Non-pigmented ciliary epithelial cell (primary cell): Measurements from ENCODE around the gene NAAA.
"Not testable (repeated sequence)": the region's sequence is repeated elsewhere in the genome, so short reads cannot be mapped to it uniquely, and the experiment has no call there.

Source experiments
- DNase-seq: peaks from one replicate; pipeline ENCODE4 v3.0.0-alpha.2; 2010; ENCODE audit warnings: low read depth

NAAA gene

GRCh38 chr4:75919920-75920319 lies 20.9 kb downstream of the NAAA start:
- no peak for DNase-seq

- no peak for DNase-seq
These were observed 24.6 kb downstream of the NAAA start for GRCh38 chr4:75916091-75916661.

GRCh38 chr4:75912968-75913367 lies 27.8 kb downstream of the NAAA start:
- no peak for DNase-seq

GRCh38 chr4:75910831-75911230 lies 30.0 kb downstream of the NAAA start:
- DNase-seq, result not testable (repeated sequence)

GRCh38 chr4:75909405-75909804 lies 31.4 kb downstream of the NAAA start:
- DNase-seq, result no peak

GRCh38 chr4:75908555-75908954 lies 32.3 kb downstream of the NAAA start:
- DNase-seq, result no peak

GRCh38 chr4:75907966-75908365 lies 32.8 kb downstream of the NAAA start:
- no peak for DNase-seq

GRCh38 chr4:75904076-75904475 lies 36.7 kb downstream of the NAAA start:
- DNase-seq, result no peak

GRCh38 chr4:75902352-75902751 lies 38.5 kb downstream of the NAAA start, which contains the start of gene PPEF2:
Gene PPEF2 (minus strand): TSS chr4:75902452. CDS start chr4:75896325, 6,127 bp downstream.
- no peak for DNase-seq

GRCh38 chr4:75898536-75898935 lies 42.3 kb downstream of the NAAA start:
- no peak for DNase-seq

- DNase-seq, result no peak
These were observed 45.0 kb downstream of the NAAA start for GRCh38 chr4:75895744-75896314.

- DNase-seq, result no peak
These were observed 48.3 kb downstream of the NAAA start for GRCh38 chr4:75892508-75892907.

GRCh38 chr4:75891611-75892010 lies 49.2 kb downstream of the NAAA start:
- DNase-seq, result no peak

- DNase-seq, result no peak
These were observed 51.1 kb downstream of the NAAA start for GRCh38 chr4:75889537-75890199.

- no peak for DNase-seq
These were observed 54.7 kb downstream of the NAAA start for GRCh38 chr4:75886104-75886503.

GRCh38 chr4:75881476-75881875 lies 59.3 kb downstream of the NAAA start:
- no peak for DNase-seq

- DNase-seq, result no peak
These were observed 60.5 kb downstream of the NAAA start for GRCh38 chr4:75880278-75880677.

GRCh38 chr4:75878246-75878756 lies 62.5 kb downstream of the NAAA start:
- no peak for DNase-seq

- no peak for DNase-seq
These were observed 64.6 kb downstream of the NAAA start for GRCh38 chr4:75876218-75876617.

- DNase-seq, result no peak
These were observed 71.7 kb downstream of the NAAA start for GRCh38 chr4:75869100-75869499.

- DNase-seq, result no peak
These were observed 73.7 kb downstream of the NAAA start for GRCh38 chr4:75867130-75867529.
